GM19468 (cell line): ENCODE data around the gene BBS9.

Experiments
- ATAC-seq: cut with Tn5 transposase; IDR thresholded peaks from one replicate; pipeline ENCODE4 v1.9.1; 2021; ENCODE audit warnings: mild to moderate bottlenecking, moderate library complexity, moderate number of reproducible peaks; ENCODE audit not compliant: unreplicated experiment; ENCODE audit errors: extremely low read depth

BBS9 gene

DNA sequence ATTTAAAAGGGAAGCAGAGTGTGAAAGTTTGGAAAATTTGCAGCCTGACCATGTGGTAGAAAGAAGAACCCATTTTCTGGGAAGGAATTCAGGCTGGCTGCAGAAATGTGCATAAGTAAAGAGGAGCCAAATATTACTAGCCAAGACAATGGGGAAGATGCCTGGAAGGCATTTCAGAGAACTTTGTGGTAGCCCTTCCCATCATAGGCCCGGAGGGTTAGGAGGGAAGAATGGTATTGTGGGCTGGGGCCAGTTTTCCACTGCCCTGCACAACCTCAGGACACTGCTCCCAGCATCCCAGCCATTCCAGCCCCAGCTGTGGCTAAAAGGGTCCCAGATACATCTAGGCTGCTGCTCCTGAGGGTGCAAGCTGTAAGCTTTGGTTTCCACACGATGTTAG is 497.5 kb downstream of the BBS9 start:
- ATAC-seq, result no peak

GRCh38 chr7:33627741-33628140 is 498.4 kb downstream of the BBS9 start:
- ATAC-seq, result no peak

DNA sequence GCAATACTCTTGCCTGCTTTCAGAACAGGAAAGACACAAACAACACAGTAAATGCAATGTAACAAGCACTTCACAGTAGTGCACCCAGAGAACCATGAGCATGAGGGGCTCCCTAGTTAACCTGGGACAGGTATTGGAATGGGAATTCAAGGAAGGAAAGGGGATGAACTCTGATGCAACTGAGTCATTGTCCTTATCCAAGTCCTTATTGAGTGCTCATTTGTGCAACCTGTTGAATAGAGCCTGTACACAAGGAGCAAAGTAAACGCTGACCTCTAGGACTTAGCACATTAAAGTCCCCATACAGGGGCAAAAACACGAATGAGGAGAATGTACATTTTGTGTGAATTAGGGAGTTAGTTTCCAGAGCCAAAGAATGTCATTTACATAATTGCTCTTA is 499.5 kb downstream of the BBS9 start:
- ATAC-seq, result no peak

- no peak for ATAC-seq
Observed at GRCh38 chr7:33630359-33630758, 501.0 kb downstream of the BBS9 start.

DNA sequence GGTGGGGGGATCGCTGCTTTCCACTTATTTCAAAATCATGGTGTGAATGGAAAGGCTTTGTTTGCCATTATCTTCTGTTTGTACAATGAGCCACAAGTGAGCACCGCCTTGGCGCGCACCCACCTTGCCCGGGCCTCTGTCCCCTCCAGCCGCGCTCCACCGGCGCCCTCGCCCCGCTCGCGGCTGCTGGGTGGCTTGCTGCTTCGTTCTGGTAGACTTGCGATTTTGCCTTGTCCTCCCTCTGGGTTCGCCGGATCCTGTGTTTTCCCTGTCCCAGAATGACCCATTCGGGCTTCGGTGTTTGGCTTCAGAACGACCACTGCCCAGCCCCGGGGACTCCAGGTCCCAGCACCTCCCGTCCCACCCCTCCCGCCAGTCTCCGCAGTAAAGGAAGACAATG is 503.0 kb downstream of the BBS9 start:
- no peak for ATAC-seq

GRCh38 chr7:33632840-33633525 is 503.6 kb downstream of the BBS9 start:
- no peak for ATAC-seq

GRCh38 chr7:33634606-33635005 is 505.2 kb downstream of the BBS9 start:
- no peak for ATAC-seq

GRCh38 chr7:33636359-33636758 is 507.0 kb downstream of the BBS9 start:
- no peak for ATAC-seq

GRCh38 chr7:33639552-33640197 is 510.3 kb downstream of the BBS9 start:
- no peak for ATAC-seq

GRCh38 chr7:33640741-33641140 is 511.4 kb downstream of the BBS9 start:
- ATAC-seq, result no peak

DNA sequence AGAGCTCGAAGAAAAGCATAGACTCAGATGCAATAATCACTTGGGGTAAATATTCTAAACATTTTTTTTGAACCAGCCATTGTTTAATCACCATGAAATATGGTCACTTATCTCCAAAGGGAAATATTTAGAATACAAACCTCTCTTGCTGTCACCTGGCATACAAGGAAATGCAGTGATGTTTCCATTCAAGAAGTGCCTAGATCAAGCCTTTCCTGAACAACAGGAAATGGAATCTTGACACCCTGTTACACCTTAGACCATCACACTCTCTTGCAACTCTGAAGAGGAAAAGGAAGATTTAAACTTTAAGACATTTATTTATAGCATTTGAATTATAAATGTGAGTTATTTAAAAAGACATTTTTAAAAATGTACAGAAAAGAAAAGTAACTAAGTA is 512.9 kb downstream of the BBS9 start:
- ATAC-seq, result no peak

DNA sequence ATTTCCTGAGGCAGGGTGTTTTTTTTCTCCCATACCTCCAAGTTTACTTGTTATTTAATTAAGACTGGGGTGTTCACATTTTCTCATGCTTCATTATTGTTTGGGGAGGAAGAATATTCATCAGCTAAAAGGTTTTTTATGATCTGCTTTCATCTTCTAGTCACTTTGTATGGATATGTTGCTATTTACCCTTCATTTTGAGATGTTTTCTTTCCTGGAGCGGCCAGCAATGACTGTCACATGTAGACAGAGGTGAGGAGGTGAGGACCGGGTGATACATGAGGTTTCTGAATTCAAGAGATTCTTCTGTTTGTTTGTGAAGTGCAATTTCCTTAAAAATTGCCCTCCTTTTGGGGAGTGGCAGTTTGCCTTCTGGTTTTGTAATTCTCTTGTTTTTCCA is 514.2 kb downstream of the BBS9 start:
- ATAC-seq, result no peak

DNA sequence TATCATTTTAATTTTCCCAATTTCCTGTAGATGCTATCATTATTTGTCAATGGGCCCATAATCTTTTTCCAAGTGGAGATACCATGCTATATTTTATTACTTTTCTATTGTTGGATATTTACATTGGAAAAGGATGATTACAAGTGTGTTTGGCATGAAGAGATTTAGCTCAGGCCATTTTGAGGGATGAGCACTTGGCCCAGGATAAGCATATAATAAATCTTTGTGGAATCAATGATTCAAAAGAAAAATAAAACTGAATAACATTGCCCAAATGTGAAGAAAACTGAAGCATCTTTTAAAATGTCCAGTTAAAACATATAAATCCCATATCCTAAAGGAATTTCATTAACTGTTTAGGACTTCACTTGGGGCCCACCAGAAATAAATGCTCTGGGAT is 515.1 kb downstream of the BBS9 start:
- no peak for ATAC-seq

DNA sequence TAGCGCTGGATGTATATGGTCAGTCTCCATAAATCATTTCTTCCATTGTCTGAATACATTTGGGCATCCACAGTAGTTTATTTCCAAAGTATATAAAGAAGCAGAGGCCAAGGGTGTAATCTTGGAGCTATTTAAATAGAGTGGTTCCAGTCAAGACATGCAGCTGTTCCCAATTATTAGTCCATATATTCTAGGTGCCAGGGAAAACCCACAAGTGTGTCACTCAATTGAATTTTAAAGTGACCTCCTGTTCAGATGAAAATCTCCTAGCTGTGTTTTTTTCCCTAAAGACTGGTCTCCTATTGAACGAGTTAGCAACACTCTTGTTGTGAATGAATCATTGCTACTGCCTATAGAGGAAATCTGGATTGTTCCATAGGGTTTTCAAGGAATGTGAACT is 515.7 kb downstream of the BBS9 start:
- ATAC-seq, result no peak

DNA sequence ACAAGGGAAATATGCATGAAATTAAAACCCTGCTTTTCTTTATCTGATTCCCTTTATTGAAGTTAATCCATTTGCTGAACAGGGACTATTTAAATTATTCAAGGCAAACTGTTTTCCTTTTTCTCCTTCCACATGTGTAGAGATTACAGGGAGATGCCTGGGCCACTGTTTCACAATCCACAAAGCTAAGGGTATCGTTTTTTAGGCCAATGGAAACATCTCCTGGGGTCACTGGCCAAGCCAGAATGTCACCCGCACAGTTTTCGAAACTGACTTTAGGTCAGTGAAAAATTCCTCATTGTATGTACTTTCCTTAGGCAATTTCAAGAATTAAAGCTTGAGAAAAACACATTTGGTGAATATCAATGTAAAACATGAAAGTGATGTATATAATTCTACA is 516.8 kb downstream of the BBS9 start:
- no peak for ATAC-seq

DNA sequence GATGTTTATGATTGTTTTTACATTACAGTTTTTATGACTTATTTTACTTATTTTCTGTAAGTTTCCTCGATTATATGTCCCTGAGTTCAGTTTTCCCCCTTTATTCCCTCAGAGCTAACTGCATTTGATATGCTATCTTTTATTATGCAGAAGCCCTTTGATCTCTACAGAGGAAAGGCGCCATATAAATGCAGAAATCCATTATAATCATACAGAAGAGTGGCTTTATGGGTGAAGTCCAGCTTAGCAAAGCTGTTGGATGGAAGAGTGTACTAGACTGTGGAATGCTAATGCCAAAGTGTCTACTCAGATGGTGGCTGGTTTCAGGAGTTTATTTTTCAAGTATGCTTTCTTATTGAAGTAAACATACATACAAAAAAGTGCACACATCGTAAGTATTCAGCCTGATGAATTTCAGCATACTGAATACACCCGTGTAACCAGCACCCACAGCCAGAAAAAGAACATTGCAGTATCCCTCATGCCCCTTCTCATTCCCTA is 517.6 kb downstream of the BBS9 start:
- ATAC-seq, result no peak

DNA sequence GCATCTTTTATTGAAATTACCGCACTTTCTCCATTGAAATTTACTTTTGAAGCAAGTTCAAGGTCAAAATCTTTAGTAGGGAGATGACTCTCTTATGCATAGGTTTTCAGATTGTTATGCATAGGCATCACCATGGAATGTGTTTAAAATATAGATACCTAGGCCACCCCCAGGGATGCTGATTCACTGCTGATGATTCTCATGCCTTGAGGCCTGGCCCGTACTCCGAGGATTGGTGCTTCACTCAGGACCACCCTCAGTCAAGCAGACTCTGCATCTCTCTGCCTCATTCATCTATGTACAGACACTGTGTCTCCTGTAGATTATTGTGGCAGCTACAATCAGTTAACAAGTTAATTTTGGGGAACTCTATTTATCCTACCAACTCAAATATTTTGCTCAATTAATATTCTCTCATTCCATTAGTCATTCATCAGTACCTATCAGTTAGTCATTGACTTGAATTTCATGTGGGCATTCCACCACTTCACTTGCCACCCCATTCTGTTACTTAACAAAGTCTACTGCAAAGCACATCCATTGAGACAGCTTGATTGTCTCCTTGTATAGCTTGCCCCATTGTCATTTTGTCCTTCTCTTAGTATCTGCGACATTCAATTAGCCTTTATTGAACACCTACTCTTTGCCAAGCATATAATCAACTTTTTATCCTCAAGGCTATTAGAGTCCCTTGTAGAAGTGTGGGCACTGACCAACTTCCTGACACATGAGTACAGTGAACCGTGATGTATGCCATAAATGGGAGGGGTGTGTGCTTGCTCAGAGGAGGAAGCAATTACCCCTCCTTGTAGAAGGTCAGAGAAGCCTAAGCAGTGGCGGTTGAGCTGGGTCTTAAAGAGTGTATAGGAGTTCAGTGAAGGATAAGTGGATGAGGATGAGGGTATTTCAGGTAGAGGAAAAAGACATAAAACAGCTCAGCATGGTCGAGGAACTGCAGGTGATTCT is 520.4 kb downstream of the BBS9 start:
- no peak for ATAC-seq

DNA sequence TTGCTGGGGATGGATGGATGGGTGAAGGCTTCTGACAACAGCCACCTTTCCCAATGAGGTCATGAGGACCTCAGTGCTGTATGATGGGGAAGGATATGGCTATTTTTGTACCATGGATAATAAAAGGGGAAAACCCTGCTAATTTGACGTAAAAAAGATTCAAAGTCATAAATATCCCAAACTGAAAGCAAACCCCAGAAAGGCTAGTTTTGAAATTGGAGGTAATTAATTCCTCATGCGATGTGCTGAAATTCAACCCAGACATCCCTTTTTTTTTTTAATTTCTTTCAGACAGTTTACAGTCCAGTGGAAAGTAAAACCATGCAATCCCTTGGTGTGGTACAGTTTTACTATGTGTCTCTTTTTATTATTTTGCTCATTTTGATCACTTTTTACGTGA is 521.5 kb downstream of the BBS9 start:
- no peak for ATAC-seq

DNA sequence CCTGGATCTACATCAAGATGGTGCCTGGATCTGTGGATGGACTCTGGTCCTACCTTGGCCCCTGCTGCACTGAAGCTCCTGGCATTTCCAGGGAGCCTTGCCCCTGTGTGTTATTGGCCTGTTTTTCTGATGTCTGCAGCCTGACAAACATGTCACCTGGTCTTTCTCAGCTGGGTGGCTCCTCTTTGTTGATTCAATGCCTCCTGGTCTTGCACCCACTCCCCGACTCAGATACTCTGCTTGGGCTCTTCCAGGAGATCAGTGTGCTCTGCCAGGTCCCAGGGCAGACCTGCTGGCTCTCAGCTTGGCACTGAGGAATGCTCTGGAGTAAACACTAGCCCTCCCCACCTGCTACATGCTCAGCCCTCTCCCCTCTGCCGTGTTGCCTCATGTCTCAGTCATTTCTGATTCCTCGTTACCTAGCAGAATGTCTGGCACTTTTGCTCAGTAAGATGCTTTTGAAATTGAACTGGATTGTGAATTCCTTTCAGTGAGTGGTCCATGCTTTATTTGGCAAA is 522.7 kb downstream of the BBS9 start:
- ATAC-seq, result no peak

DNA sequence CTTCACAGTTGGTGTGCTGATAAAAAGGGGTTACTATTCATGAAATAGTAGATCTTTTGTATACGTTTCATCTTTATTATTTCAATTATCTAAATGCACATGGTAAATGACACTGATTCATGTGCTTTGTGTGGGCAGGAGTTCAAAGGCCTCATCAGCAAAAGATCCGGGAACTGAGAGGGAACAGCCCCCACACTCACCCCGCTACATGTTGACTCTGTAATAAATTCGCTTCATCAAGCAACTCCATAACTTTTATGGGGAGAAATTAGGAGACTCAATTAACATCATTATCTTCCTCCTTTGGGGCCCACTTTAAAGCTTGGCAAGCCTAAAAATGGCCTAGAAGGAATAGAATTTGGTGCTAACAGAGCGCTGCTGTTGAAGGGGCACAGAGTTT is 525.3 kb downstream of the BBS9 start:
- no peak for ATAC-seq
